ENCODE data around the gene PLA2G6.
"Not testable (repeated sequence)": the region's sequence is repeated elsewhere in the genome, so short reads cannot be mapped to it uniquely, and the experiment has no call there.

The PLA2G6 gene

DNA sequence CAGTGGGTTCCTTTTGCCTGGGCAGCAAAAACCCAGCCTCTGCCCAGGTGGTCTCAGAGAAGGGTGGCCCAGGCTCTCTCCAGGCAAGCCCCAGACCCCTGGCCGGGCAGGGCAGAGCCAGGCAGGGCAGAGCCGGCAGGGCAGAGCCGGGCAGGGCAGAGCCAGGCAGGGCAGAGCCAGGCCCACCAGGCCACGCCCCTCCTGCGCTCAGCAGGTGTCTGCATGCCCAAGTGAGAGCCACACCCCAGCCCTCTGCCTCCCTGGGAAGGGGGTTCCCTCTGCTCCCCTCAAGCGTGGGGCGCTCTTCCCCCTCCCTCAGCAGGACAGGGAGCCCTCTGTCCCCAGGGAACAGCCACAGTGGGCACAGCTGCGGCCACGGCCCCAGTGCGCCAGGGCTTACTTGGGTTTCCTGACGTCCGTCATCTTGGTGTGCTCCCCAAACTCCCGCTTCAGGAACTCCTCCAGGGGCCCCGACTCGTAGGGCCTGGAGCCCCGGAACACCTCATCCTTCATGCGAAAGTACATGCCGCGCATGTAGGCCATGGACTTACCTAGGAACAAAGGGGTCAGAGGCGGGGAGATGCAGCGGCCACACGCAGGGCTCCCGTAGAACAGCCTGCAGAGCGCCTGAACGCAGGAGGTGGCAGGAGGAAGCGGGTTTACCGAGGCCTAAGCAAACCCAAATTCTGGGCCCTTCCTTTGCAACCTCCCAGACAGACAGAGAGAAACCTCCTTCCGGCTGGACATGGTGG is 61.1 kb downstream of the PLA2G6 start:
- Histone ChIP-seq H4K8ac (ENCODE audit: low read depth, low read length) (no peak overlapping the region), H4K91ac (ENCODE audit: low read depth, low read length, poor library complexity) (no peak overlapping the region)
- no CpG with 5 or more reads among the region's 28 CpGs for WGBS, 2 donors (ENCODE audit: extremely low coverage in 2 of 2, insufficient read length in 2 of 2, insufficient replicate concordance in 1 of 2)

DNA sequence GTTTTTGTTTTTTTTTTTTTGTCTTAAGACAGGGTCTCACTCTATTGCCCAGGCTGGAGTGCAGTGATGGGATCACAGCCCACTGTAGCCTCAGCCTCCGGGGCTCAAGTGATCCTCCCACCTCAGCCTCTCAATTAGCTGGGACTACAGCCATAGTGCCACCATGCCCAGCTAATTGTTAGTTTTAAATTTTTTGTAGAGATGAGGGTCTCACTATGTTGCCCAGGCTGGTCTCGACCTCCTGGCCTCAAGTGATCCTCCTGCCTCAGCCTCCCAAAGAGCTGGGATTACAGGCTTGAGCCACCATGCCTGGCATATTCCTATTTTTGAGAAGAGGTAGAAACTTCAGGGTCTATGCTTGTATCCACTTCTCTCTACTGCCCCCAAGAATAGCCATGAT is 62.9 kb downstream of the PLA2G6 start:
- not testable (repeated sequence) for H3K27me3 ChIP-seq (ENCODE audit: control insufficient read depth in 3 of 3, insufficient read depth in 3 of 3, low read depth in 1 of 3, low read length in 3 of 3); H3K4ac ChIP-seq (ENCODE audit: low read length); H3K4me2 ChIP-seq (ENCODE audit: insufficient read depth, low read length, poor library complexity, severe bottlenecking); H2AFZ ChIP-seq (ENCODE audit: low read length); H3K9me3 ChIP-seq (replicated peaks in 1 of 2; ENCODE audit: control insufficient read depth in 2 of 2, insufficient read depth in 1 of 2, low read depth in 1 of 2, low read length in 2 of 2); H4K91ac ChIP-seq (ENCODE audit: low read depth, low read length, poor library complexity); H3K4me3 ChIP-seq (ENCODE audit: low read length in 2 of 2); H3K4me1 ChIP-seq (ENCODE audit: control insufficient read depth in 2 of 2, insufficient read depth in 1 of 2, low read depth in 1 of 2, low read length in 2 of 2); H2BK120ac ChIP-seq (ENCODE audit: low read depth, low read length); H4K8ac ChIP-seq (ENCODE audit: low read depth, low read length); H2BK15ac ChIP-seq (ENCODE audit: low read length); H3K79me1 ChIP-seq (ENCODE audit: low read depth, low read length); H2BK12ac ChIP-seq (ENCODE audit: low read length); H3K18ac ChIP-seq (ENCODE audit: low read length); H2AK5ac ChIP-seq (ENCODE audit: low read depth, low read length); H3K14ac ChIP-seq (ENCODE audit: low read length); H3K27ac ChIP-seq (replicated peaks; ENCODE audit: low read length); H3K23ac ChIP-seq (ENCODE audit: low read depth, low read length, poor library complexity); H3K9ac ChIP-seq (ENCODE audit: low read depth, low read length, poor library complexity); H3K36me3 ChIP-seq (replicated peaks in 1 of 2; ENCODE audit: control insufficient read depth in 2 of 2, insufficient read depth in 2 of 2, low read length in 2 of 2); DNase-seq (ENCODE audit: low spot score); H2BK5ac ChIP-seq (ENCODE audit: low read length)
- no CpG with 5 or more reads among the region's 2 CpGs for WGBS, 2 donors (ENCODE audit: extremely low coverage in 2 of 2, insufficient read length in 2 of 2, insufficient replicate concordance in 1 of 2)

More for the DNA sequence above, 61.1 kb downstream of the PLA2G6 start:
- no peak overlapping the region for H2BK12ac ChIP-seq (ENCODE audit: low read length)
- H3K18ac ChIP-seq (ENCODE audit: low read length): peak overlapping the region; percentile 45
- H3K36me3 ChIP-seq (replicated peaks in 1 of 2; ENCODE audit: control insufficient read depth in 2 of 2, insufficient read depth in 2 of 2, low read length in 2 of 2): peaks cover 0 to 3% of the 10 kb centered on the region in 2 donors
- no peak overlapping the region for H2BK5ac ChIP-seq (ENCODE audit: low read length)
- H2BK15ac ChIP-seq (ENCODE audit: low read length): no peak overlapping the region
- no peak overlapping the region for H3K4ac ChIP-seq (ENCODE audit: low read length)
- peak overlapping the region; percentile 95 for H2AK5ac ChIP-seq (ENCODE audit: low read depth, low read length)
- H3K27me3 ChIP-seq (ENCODE audit: control insufficient read depth in 3 of 3, insufficient read depth in 3 of 3, low read depth in 1 of 3, low read length in 3 of 3): no peaks in the 10 kb centered on the region
- no peak overlapping the region for H2AFZ ChIP-seq (ENCODE audit: low read length)
- no peak overlapping the region for H3K4me2 ChIP-seq (ENCODE audit: insufficient read depth, low read length, poor library complexity, severe bottlenecking)
- H3K14ac ChIP-seq (ENCODE audit: low read length): peak overlapping the region; percentile 79
- no peak overlapping the region for H3K9ac ChIP-seq (ENCODE audit: low read depth, low read length, poor library complexity)
- peak overlapping the region; percentile 27 for H3K27ac ChIP-seq (replicated peaks; ENCODE audit: low read length)
- no peak overlapping the region for H3K23ac ChIP-seq (ENCODE audit: low read depth, low read length, poor library complexity)
- H3K4me1 ChIP-seq (ENCODE audit: control insufficient read depth in 2 of 2, insufficient read depth in 1 of 2, low read depth in 1 of 2, low read length in 2 of 2): peaks cover 0 to 6% of the 10 kb centered on the region in 2 donors
- peaks cover 0 to 3% of the 10 kb centered on the region in 2 donors for H3K9me3 ChIP-seq (replicated peaks in 1 of 2; ENCODE audit: control insufficient read depth in 2 of 2, insufficient read depth in 1 of 2, low read depth in 1 of 2, low read length in 2 of 2)
- H3K4me3 ChIP-seq (ENCODE audit: low read length in 2 of 2): no peak overlapping the region
- DNase-seq (ENCODE audit: low spot score): no peak
- H2BK120ac ChIP-seq (ENCODE audit: low read depth, low read length): peak overlapping the region; percentile 40
- H3K79me1 ChIP-seq (ENCODE audit: low read depth, low read length): peaks cover 2% of the 10 kb centered on the region

GRCh38 chr22:38118182-38118581 is 63.4 kb downstream of the PLA2G6 start:
- H3K4ac ChIP-seq (ENCODE audit: low read length): no peak overlapping the region
- no peak overlapping the region for H3K4me3 ChIP-seq (ENCODE audit: low read length in 2 of 2)
- H3K27ac ChIP-seq (replicated peaks; ENCODE audit: low read length): no peak overlapping the region
- H3K18ac ChIP-seq (ENCODE audit: low read length): no peak overlapping the region
- H3K36me3 ChIP-seq (replicated peaks in 1 of 2; ENCODE audit: control insufficient read depth in 2 of 2, insufficient read depth in 2 of 2, low read length in 2 of 2): no peaks in the 10 kb centered on the region
- H2AK5ac ChIP-seq (ENCODE audit: low read depth, low read length): no peak overlapping the region
- H3K4me2 ChIP-seq (ENCODE audit: insufficient read depth, low read length, poor library complexity, severe bottlenecking): no peak overlapping the region
- H3K79me1 ChIP-seq (ENCODE audit: low read depth, low read length): no peaks in the 10 kb centered on the region
- no peaks in the 10 kb centered on the region for H3K9me3 ChIP-seq (replicated peaks in 1 of 2; ENCODE audit: control insufficient read depth in 2 of 2, insufficient read depth in 1 of 2, low read depth in 1 of 2, low read length in 2 of 2)
- no peaks in the 10 kb centered on the region for H3K27me3 ChIP-seq (ENCODE audit: control insufficient read depth in 3 of 3, insufficient read depth in 3 of 3, low read depth in 1 of 3, low read length in 3 of 3)
- H2BK5ac ChIP-seq (ENCODE audit: low read length): no peak overlapping the region
- H4K91ac ChIP-seq (ENCODE audit: low read depth, low read length, poor library complexity): no peak overlapping the region
- no peak overlapping the region for H2AFZ ChIP-seq (ENCODE audit: low read length)
- H2BK12ac ChIP-seq (ENCODE audit: low read length): no peak overlapping the region
- H2BK15ac ChIP-seq (ENCODE audit: low read length): no peak overlapping the region
- H4K8ac ChIP-seq (ENCODE audit: low read depth, low read length): no peak overlapping the region
- no peak for DNase-seq (ENCODE audit: low spot score)
- WGBS, 2 donors (ENCODE audit: extremely low coverage in 2 of 2, insufficient read length in 2 of 2, insufficient replicate concordance in 1 of 2): no CpG with 5 or more reads among the region's 3 CpGs
- H3K4me1 ChIP-seq (ENCODE audit: control insufficient read depth in 2 of 2, insufficient read depth in 1 of 2, low read depth in 1 of 2, low read length in 2 of 2): peaks cover 2% of the 10 kb centered on the region in 2 donors
- no peak overlapping the region for H2BK120ac ChIP-seq (ENCODE audit: low read depth, low read length)
- H3K14ac ChIP-seq (ENCODE audit: low read length): no peak overlapping the region
- no peak overlapping the region for H3K9ac ChIP-seq (ENCODE audit: low read depth, low read length, poor library complexity)
- H3K23ac ChIP-seq (ENCODE audit: low read depth, low read length, poor library complexity): no peak overlapping the region

GRCh38 chr22:38117556-38117955 is 64.1 kb downstream of the PLA2G6 start:
- H3K4ac ChIP-seq (ENCODE audit: low read length); H3K23ac ChIP-seq (ENCODE audit: low read depth, low read length, poor library complexity); H2BK12ac ChIP-seq (ENCODE audit: low read length); H3K18ac ChIP-seq (ENCODE audit: low read length); H3K4me1 ChIP-seq (ENCODE audit: control insufficient read depth in 2 of 2, insufficient read depth in 1 of 2, low read depth in 1 of 2, low read length in 2 of 2); H3K36me3 ChIP-seq (replicated peaks in 1 of 2; ENCODE audit: control insufficient read depth in 2 of 2, insufficient read depth in 2 of 2, low read length in 2 of 2); H3K9ac ChIP-seq (ENCODE audit: low read depth, low read length, poor library complexity); H3K79me1 ChIP-seq (ENCODE audit: low read depth, low read length); H2BK15ac ChIP-seq (ENCODE audit: low read length); H2BK5ac ChIP-seq (ENCODE audit: low read length); H3K9me3 ChIP-seq (replicated peaks in 1 of 2; ENCODE audit: control insufficient read depth in 2 of 2, insufficient read depth in 1 of 2, low read depth in 1 of 2, low read length in 2 of 2); H3K27ac ChIP-seq (replicated peaks; ENCODE audit: low read length); H2AK5ac ChIP-seq (ENCODE audit: low read depth, low read length); H4K91ac ChIP-seq (ENCODE audit: low read depth, low read length, poor library complexity); H2BK120ac ChIP-seq (ENCODE audit: low read depth, low read length); H3K27me3 ChIP-seq (ENCODE audit: control insufficient read depth in 3 of 3, insufficient read depth in 3 of 3, low read depth in 1 of 3, low read length in 3 of 3); H3K4me2 ChIP-seq (ENCODE audit: insufficient read depth, low read length, poor library complexity, severe bottlenecking); H2AFZ ChIP-seq (ENCODE audit: low read length); H3K4me3 ChIP-seq (ENCODE audit: low read length in 2 of 2); H3K14ac ChIP-seq (ENCODE audit: low read length); DNase-seq (ENCODE audit: low spot score); H4K8ac ChIP-seq (ENCODE audit: low read depth, low read length): not testable (repeated sequence)
- WGBS, 2 donors (ENCODE audit: extremely low coverage in 2 of 2, insufficient read length in 2 of 2, insufficient replicate concordance in 1 of 2): no CpG with 5 or more reads among the region's 10 CpGs

Measured in neuronal stem cell (in vitro differentiated cells).